ENCODE data around the gene INTS4.
"Not testable (repeated sequence)": the region's sequence is repeated elsewhere in the genome, so short reads cannot be mapped to it uniquely, and the experiment has no call there.

INTS4 gene

GRCh38 chr11:77878247-77878646, 116.2 kb downstream of the INTS4 start:
- DNase-seq (ENCODE audit: low read depth, low spot score) = not testable (repeated sequence)

DNA sequence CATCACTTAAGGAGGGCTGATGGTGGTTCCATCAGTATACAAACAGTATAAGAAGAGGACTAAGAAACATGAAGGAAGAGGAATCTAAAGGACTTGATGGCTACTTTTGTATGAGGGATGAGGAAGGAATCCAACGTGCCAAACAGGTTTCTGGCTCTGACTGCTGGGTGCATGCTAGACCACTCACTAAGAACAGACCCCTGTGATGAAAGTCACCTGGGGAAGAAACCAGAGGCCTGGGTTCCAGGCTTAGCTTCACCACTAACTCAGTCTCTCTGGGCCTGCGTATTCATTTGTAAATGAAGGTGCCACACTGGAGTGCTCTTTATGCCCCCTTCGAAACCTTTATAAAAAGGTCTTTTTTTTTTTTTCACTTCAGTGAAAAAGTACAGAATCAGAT, 118.4 kb downstream of the INTS4 start:
- no peak for DNase-seq (ENCODE audit: low read depth, low spot score)

DNA sequence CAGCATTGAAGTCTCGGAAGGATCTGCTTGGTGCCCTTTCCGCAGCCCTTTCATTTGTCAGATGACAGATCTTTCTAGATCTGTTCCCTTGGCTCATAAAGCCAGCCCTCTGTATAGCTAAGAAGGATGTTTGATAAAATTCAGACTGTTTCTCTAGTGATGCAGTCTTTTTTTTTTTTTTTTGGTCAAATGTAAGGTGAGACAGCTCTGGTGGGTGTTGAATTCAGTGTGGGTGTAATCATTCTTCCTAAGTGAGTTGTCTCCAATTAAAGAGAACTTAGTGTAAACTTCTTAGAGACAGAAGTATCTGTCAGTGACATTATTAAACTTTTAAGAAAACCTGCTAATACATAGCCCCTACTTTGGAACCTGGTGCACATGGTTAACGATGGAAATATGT, 120.3 kb downstream of the INTS4 start:
- no peak for DNase-seq (ENCODE audit: low read depth, low spot score)

GRCh38 chr11:77873345-77873744, 121.1 kb downstream of the INTS4 start:
- no peak for DNase-seq (ENCODE audit: low read depth, low spot score)

DNA sequence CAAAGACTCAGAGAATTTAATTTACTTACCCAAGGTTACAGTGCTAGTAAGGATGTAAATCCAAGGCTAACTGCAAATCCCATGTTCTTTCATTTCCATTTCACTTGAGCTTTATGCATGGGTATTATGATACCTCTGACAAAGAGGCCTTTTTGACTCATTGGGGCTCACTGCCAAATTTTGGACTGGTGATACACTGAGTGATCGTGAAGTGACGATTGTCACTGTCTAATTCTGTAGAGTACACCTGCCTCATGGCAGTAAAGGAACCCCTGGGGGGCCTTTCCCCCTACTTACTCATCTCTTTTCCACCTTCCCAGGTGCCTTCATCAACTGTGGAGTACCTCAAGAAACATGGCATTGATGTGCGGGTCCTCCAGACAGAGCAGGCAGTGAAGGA, 122.6 kb downstream of the INTS4 start:
- no peak for DNase-seq (ENCODE audit: low read depth, low spot score)

DNA sequence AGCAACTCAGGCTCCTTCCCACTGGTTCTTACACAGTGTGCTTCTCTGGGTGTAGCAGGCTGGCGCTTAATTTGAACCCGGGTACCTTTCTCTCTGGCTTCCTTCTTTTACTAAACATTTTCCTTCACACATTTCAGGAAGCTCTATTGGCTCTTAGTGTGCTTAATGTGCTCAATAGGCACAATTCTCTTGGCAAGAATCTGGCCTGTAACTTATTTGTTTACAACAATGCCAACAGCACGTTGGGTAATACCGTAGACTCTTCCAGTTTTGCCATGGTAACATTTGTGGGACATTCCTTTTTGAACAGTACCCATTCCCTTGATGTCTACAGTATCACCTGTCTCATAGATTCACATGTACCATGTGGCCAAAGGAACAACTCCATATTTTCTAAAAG, 125.7 kb downstream of the INTS4 start:
- DNase-seq (ENCODE audit: low read depth, low spot score) = no peak

- no peak for DNase-seq (ENCODE audit: low read depth, low spot score)
Observed at GRCh38 chr11:77866336-77866735, 128.1 kb downstream of the INTS4 start.

DNA sequence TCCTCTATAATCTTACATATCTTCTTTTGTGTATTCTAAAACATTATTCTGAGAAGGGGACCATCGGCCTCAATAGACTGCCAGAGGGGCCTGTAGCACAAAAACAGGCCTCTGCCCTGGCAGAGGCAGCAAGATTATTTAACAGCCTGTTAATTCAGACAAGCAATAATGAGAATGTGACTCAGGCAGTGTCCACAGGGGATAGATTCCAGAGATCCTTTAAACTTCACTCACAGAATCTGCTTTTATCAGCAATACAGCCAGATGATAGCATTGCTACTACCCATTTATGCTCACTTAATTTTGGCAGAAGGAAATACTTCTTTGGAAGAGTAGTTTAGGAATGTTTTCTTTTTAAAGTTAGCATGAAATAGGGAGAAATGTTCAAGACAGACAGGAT, 128.7 kb downstream of the INTS4 start:
- DNase-seq (ENCODE audit: low read depth, low spot score) = no peak

- not testable (repeated sequence) for DNase-seq (ENCODE audit: low read depth, low spot score)
Observed at GRCh38 chr11:77861444-77861843, 133.0 kb downstream of the INTS4 start.

GRCh38 chr11:77857906-77858457, 136.5 kb downstream of the INTS4 start:
- not testable (repeated sequence) for DNase-seq (ENCODE audit: low read depth, low spot score)

- no peak for DNase-seq (ENCODE audit: low read depth, low spot score)
Observed at GRCh38 chr11:77854838-77855237, 139.6 kb downstream of the INTS4 start.

DNA sequence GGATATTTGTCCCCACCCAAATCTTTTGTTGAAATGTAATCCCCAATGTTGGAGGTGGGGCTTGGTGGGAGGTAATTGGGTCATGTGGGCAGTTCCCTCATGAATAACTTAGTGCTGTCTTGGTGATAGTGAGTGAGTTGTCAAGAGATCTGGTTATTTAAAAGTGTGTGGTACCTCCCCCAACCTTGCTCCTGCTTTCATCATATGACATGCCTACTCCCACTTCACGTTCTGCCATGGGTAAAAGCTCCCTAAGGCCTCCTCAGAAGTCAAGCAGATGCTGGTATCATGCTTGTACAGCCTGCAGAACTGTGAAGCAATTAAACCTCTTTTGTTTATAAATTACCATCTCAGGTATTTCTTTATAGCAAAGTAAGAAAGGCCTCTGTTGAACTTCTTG, 143.0 kb downstream of the INTS4 start:
- DNase-seq (ENCODE audit: low read depth, low spot score) = no peak

DNA sequence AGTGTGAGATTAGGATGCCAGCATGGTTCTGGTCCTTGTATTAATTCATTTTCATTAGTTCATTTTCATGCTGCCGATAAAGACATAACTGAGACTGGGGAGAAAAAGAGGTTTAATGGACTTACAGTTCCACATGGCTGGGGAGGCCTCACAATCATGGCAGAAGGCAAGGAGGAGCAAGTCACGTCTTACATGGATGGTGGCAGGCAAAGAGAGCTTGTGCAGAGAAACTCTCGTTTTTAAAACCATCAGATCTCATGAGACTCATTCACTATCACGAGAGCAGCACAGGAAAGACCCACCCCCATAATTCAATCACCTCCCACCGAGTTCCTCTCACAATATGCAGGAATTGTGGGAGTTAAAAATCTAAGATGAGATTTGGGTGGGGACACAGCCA, 150.8 kb downstream of the INTS4 start:
- not testable (repeated sequence) for DNase-seq (ENCODE audit: low read depth, low spot score)

GRCh38 chr11:77842441-77843121, 151.9 kb downstream of the INTS4 start:
- DNase-seq (ENCODE audit: low read depth, low spot score) = no peak

- DNase-seq (ENCODE audit: low read depth, low spot score) = no peak
Observed at GRCh38 chr11:77833302-77833701, 161.2 kb downstream of the INTS4 start.

GRCh38 chr11:77828926-77829325, 165.5 kb downstream of the INTS4 start:
- DNase-seq (ENCODE audit: low read depth, low spot score) = no peak
